NB4 (cell line): ENCODE measurements around the gene TMEM164.

Source experiments
- DNase-seq: peaks from one replicate; pipeline ENCODE4 v3.0.0; 2010; ENCODE audit warnings: low read depth
- H3K4me3 ChIP-seq: one replicate; pipeline ENCODE4 v1.5.1; 2011; ENCODE audit warnings: mild to moderate bottlenecking, low read depth, low read length, moderate library complexity
- CTCF ChIP-seq: IDR thresholded peaks from one replicate; pipeline ENCODE4 v1.5.1; 2012; ENCODE audit warnings: low read depth, low read length
- MAX ChIP-seq: IDR thresholded peaks from 2 replicates; pipeline ENCODE4 v1.6.1; 2011; ENCODE audit warnings: low read depth, low read length
- MYC ChIP-seq: IDR thresholded peaks from 2 replicates; pipeline ENCODE4 v1.6.1; 2011; ENCODE audit warnings: low read depth, low read length
- POLR2A ChIP-seq: IDR thresholded peaks from 2 replicates; pipeline ENCODE4 v1.6.1; 2011; ENCODE audit warnings: mild to moderate bottlenecking; ENCODE audit not compliant: insufficient read length; ENCODE audit errors: extremely low read depth

TMEM164 gene

DNA sequence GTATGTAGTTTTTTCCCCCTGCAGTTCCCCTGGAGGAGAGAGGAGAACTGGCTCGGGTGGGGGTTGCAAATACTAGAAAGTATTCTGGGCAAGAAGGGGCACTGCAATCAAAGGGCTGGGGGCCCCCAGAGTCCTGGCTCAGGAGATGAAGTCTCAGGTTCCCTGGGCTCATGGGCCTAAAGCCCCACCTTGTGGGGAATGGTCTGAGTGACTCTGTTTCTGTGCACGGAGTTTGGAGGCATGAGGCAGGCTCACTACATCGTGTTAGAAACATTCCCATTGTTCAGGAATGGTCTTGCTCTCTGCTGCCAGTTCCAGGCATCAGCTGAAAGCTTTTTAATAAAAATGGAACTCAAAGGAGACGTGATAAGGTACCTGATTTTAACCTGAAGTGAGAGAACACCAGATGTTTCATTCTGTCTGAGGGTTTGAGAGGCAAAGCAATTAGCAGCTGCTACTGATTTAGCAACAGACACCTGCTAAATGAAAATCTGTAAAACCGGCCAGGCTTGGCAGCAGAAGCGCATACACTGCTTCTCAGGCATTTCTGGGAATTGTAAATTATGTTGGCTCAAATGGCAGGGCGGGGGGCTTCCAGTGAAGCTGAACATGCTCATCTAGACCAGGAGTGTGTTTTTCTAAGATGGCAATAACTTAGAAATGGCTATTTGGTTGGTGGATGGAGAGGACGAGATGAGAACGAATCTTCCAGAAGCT lies 122.7 kb downstream of the TMEM164 start:
- no peak for DNase-seq
- TF ChIP-seq CTCF: peak; percentile 4
- TF ChIP-seq POLR2A: no peak
- no peak for TF ChIP-seq MYC
- TF ChIP-seq MAX: no peak
- H3K4me3 ChIP-seq: no peak overlapping the region

- no peak for DNase-seq
Observed at GRCh38 chrX:110131031-110131430, 128.1 kb downstream of the TMEM164 start.

GRCh38 chrX:110132450-110133114 lies 129.7 kb downstream of the TMEM164 start:
- no peak for DNase-seq
- no peak overlapping the region for H3K4me3 ChIP-seq
- no peak for TF ChIP-seq CTCF
- no peak for TF ChIP-seq MAX
- TF ChIP-seq MYC: no peak
- no peak for TF ChIP-seq POLR2A

More at GRCh38 chrX:110131031-110131430, 128.1 kb downstream of the TMEM164 start:
- no peak overlapping the region for H3K4me3 ChIP-seq
- no peak for TF ChIP-seq CTCF
- no peak for TF ChIP-seq MYC
- TF ChIP-seq MAX: no peak
- TF ChIP-seq POLR2A: no peak

DNA sequence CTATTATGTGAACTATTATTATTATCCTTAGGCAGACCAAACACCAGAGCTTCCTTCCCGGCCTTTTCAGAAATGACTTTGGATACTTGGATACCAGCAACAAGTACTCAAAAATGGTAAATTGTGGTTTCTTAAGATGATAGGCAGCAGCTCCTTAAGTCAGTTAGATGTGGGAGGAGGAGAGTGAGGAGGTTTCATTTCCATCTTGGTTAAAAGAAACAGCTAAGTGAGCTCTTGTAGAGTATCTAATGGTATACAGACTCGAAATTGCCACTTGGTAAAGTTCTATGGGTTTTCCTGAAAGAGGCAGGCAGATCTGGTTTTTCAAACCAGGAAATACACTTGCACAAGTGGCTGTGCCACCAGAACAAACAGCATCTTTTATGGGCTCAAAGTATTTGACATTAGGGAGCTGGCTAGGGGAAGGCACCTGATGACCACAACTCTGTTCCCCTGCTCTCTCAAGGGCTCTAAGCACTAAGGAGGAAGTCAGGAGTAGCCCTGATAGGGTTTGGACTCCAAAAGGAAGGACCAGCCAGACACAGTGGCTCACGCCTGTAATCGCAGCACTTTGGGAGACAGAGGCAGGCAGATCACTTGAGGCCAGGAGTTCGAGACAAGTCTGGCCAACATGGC lies 130.9 kb downstream of the TMEM164 start:
- DNase-seq: no peak
- TF ChIP-seq POLR2A (no peak), MAX (no peak), CTCF (no peak), MYC (no peak)
- H3K4me3 ChIP-seq: no peak overlapping the region

GRCh38 chrX:110135618-110136017 lies 132.7 kb downstream of the TMEM164 start:
- H3K4me3 ChIP-seq: no peak overlapping the region
- TF ChIP-seq POLR2A (no peak), MAX (no peak), CTCF (no peak), MYC (no peak)
- peak; percentile 31 for DNase-seq
